Smooth muscle cell (in vitro differentiated cells): ENCODE results near the gene SLC17A9. TPM values are rescaled to one million over a fixed set of nuclear protein-coding genes. Genes with fewer than 3 reads are reported as not detected.

Source experiments
- DNase-seq: peaks from one replicate; lab custom pipeline; 2025; ENCODE audit not compliant: unreplicated experiment; lab: John Stamatoyannopoulos, UW
- H2AFZ ChIP-seq: fragments of 200-600 bp; sonication (generic); 2 replicates; pipeline ENCODE4 v1.6.0; 2016; ENCODE audit warnings: antibody characterized with exemption, low read depth, mild to moderate bottlenecking
- H3F3A ChIP-seq: fragments of 200-600 bp; sonication (generic); 2 replicates; pipeline ENCODE4 v1.6.0; 2017; ENCODE audit warnings: antibody characterized with exemption, low read depth
- H3K27ac ChIP-seq: fragments of 200-600 bp; sonication (generic); 2 replicates; pipeline ENCODE4 v1.5.1; 2016; ENCODE audit warnings: low read depth, mild to moderate bottlenecking
- H3K27me3 ChIP-seq: fragments of 200-600 bp; sonication (generic); 2 replicates; pipeline ENCODE4 v1.6.1; 2016; ENCODE audit warnings: low read depth, mild to moderate bottlenecking
- H3K36me3 ChIP-seq: fragments of 200-600 bp; sonication (generic); 2 replicates; pipeline ENCODE4 v1.5.1; 2016; ENCODE audit warnings: low read depth
- H3K4me1 ChIP-seq: fragments of 200-600 bp; sonication (generic); 2 replicates; pipeline ENCODE4 v1.5.1; 2016; ENCODE audit warnings: low read depth
- H3K4me2 ChIP-seq: fragments of 200-600 bp; sonication (generic); 2 replicates; pipeline ENCODE4 v1.6.0; 2016; ENCODE audit warnings: mild to moderate bottlenecking
- H3K4me3 ChIP-seq: fragments of 200-600 bp; sonication (generic); 2 replicates; pipeline ENCODE4 v1.5.1; 2016; ENCODE audit warnings: mild to moderate bottlenecking
- H3K79me2 ChIP-seq: fragments of 200-600 bp; sonication (generic); 2 replicates; pipeline ENCODE4 v1.6.0; 2016; ENCODE audit warnings: low read depth, mild to moderate bottlenecking
- H3K9ac ChIP-seq: fragments of 200-600 bp; sonication (generic); 2 replicates; pipeline ENCODE4 v1.6.0; 2016; ENCODE audit warnings: low read depth
- H3K9me3 ChIP-seq: fragments of 200-600 bp; sonication (generic); replicated peaks from 2 replicates; pipeline ENCODE4 v1.5.1; 2016; ENCODE audit warnings: low read depth
- H4K20me1 ChIP-seq: fragments of 200-600 bp; sonication (generic); 2 replicates; pipeline ENCODE4 v1.6.0; 2016; ENCODE audit warnings: low read depth
- WGBS: methylation state at CpG from one replicate; pipeline ENCODE4 v1.1.7; 2016; ENCODE audit warnings: low lambda C conversion rate; 5-methylcytosine and 5-hydroxymethylcytosine counted together
- polyA plus RNA-seq: library from polyadenylated mRNA; unstranded; fragments of >200 nt; fragmentation: Nextera tagmentation; extraction: Ambion mirVana; gene quantifications from 2 replicates; pipeline ENCODE4 v1.2.1, GENCODE V29; 2016
- total RNA-seq: library from RNA; depleted of rRNA; stranded (reverse); fragments of >200 nt; gene quantifications from 2 replicates; pipeline ENCODE4 v1.2.3, GENCODE V29; 2014
- TF ChIP-seq, protein P1 (sequence below): fragments of 200-600 bp; sonication (generic); IDR thresholded peaks from 2 replicates; pipeline ENCODE4 v1.5.1; 2017; ENCODE audit warnings: borderline replicate concordance, mild to moderate bottlenecking, antibody characterized with exemption; ENCODE audit not compliant: insufficient read depth, poor library complexity, severe bottlenecking

The SLC17A9 gene
- total and polyA plus RNA-seq, 2 experiments from 2014 or later: 32.5 to 96.7 TPM

DNA sequence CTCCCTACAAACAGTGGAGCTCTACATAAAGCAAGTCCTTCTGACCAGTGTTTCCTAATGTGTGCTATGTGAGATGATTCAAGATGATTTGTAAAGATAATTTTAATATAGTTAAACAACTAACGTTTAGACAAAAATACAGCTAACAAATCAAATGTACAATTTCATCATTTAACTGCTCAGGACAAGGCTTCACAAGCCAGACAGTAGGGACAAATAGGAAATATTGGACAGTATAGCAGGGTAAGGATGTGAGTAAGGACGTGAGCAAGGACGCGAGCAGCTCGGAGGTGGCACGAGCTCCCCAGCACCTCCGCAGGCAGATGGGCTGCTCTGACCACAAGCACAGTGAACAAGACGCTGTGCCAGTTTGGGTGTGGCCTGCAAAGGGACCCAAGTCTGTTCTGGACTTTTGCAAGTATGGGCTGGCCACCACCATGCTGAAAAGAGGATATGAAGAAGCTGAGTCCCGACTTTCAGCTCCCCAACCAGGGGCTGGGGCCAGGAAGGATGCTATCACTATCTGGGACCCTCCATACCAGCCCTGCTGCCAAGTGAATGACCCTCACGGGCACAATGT lies 40.7 kb upstream of the SLC17A9 start:
- Histone ChIP-seq H3K4me2 (no peak overlapping the region), H3K27ac (no peak overlapping the region), H4K20me1 (peaks cover 100% of the 10 kb centered on the region), H3K4me1 (peaks cover 26% of the 10 kb centered on the region), H3K4me3 (no peak overlapping the region), H3K36me3 (peaks cover 8% of the 10 kb centered on the region), H3K79me2 (peaks cover 99% of the 10 kb centered on the region), H3K9me3 (no peaks in the 10 kb centered on the region), H2AFZ (no peak overlapping the region), H3F3A (peaks cover 3% of the 10 kb centered on the region), H3K9ac (no peak overlapping the region), H3K27me3 (no peaks in the 10 kb centered on the region)
- 95% methylated on average over 10 of the region's 10 CpGs for WGBS
- TF ChIP-seq, protein P1, sequence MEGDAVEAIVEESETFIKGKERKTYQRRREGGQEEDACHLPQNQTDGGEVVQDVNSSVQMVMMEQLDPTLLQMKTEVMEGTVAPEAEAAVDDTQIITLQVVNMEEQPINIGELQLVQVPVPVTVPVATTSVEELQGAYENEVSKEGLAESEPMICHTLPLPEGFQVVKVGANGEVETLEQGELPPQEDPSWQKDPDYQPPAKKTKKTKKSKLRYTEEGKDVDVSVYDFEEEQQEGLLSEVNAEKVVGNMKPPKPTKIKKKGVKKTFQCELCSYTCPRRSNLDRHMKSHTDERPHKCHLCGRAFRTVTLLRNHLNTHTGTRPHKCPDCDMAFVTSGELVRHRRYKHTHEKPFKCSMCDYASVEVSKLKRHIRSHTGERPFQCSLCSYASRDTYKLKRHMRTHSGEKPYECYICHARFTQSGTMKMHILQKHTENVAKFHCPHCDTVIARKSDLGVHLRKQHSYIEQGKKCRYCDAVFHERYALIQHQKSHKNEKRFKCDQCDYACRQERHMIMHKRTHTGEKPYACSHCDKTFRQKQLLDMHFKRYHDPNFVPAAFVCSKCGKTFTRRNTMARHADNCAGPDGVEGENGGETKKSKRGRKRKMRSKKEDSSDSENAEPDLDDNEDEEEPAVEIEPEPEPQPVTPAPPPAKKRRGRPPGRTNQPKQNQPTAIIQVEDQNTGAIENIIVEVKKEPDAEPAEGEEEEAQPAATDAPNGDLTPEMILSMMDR: no peak
- DNase-seq: no peak

DNA sequence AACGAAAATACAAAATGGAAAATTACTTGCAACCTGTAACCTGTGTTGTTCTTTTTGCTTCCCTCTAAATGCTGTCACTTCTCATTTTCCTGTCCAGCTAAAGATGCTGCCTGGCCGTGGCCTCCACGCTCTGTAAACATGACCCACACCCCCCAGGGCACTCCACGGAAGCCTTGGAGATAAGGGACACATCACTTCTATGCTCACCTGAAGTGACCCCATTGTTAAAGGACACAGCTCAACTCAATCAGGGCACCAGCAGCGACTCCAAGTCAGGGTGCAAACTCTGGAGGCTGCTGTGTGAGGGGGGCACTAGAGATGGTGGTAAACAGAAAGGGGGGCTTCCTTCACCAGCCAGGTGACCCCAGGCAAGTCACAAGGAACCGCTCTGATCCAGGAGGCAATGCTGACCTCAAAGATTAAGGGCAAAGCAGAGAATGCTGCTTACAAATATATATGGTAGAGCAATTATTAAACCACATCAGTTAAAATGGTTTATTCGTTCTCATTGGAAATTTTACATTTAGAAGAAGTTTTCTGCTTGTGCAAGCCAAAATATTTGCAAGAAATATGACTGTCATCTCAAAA lies 39.4 kb upstream of the SLC17A9 start:
- no peak overlapping the region for H3K4me3 ChIP-seq
- DNase-seq: no peak
- WGBS: 91% methylated on average over 7 of the region's 7 CpGs
- H3K36me3 ChIP-seq: peaks cover 8% of the 10 kb centered on the region
- peaks cover 100% of the 10 kb centered on the region for H4K20me1 ChIP-seq
- H3K9me3 ChIP-seq: no peaks in the 10 kb centered on the region
- no peak overlapping the region for H3K27ac ChIP-seq
- peaks cover 37% of the 10 kb centered on the region for H3K4me1 ChIP-seq
- H3K9ac ChIP-seq: no peak overlapping the region
- peaks cover 100% of the 10 kb centered on the region for H3K79me2 ChIP-seq
- no peak overlapping the region for H3K4me2 ChIP-seq
- no peaks in the 10 kb centered on the region for H3K27me3 ChIP-seq
- H3F3A ChIP-seq: peaks cover 3% of the 10 kb centered on the region
- no peak overlapping the region for H2AFZ ChIP-seq
- TF ChIP-seq, protein P1: no peak

DNA sequence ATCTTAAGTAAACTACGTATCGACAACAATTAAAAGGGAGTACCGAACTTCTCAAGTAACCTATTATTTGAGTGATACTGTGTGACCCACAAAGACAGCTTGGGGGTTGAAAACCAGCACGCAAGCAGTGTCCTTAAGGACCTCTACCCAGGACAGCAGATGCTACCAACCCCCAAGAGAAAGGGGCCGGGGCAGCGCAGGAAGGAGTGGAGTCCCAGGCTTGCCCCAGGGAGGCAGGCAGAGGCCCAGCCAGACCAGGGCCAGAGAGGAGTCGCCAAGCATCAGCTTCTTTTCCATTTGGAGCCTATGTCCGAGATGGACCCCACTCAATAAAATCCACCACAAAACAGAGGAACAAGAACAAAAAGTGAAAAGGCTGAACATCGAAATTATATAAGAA lies 38.1 kb upstream of the SLC17A9 start:
- no peaks in the 10 kb centered on the region for H3K9me3 ChIP-seq
- WGBS: 88% methylated on average over 9 of the region's 9 CpGs
- no peak overlapping the region for H3K4me2 ChIP-seq
- no peak overlapping the region for H2AFZ ChIP-seq
- TF ChIP-seq, protein P1: no peak
- peaks cover 3% of the 10 kb centered on the region for H3F3A ChIP-seq
- peaks cover 100% of the 10 kb centered on the region for H4K20me1 ChIP-seq
- H3K27ac ChIP-seq: peak overlapping the region; percentile 75
- H3K36me3 ChIP-seq: peaks cover 8% of the 10 kb centered on the region
- peak overlapping the region; percentile 36 for H3K9ac ChIP-seq
- H3K27me3 ChIP-seq: no peaks in the 10 kb centered on the region
- H3K79me2 ChIP-seq: peaks cover 100% of the 10 kb centered on the region
- no peak for DNase-seq
- H3K4me1 ChIP-seq: peaks cover 41% of the 10 kb centered on the region
- no peak overlapping the region for H3K4me3 ChIP-seq

DNA sequence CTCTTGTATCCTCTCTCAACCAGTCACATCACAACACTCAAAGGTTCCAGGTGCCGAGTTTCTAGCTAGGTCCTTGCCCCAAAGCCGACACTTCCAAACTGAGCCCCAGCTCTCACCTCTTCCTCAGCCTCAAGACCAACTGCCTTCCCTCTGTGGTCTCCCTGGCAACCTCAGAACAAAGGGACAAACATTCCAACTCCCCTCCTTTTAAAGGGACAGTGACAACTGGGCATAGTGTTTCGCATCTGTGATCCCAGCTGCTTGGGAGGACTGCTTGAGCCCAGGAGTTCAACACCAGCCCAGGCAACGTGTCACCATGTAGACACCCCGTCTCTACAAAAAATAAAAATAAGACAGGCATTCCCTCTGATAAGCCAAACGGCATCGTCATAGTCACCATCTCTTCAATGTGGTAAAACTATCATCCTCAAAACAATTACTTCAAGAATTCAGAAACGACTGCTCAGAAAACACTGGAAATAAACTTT lies 37.5 kb upstream of the SLC17A9 start:
- no peaks in the 10 kb centered on the region for H3K27me3 ChIP-seq
- peaks cover 41% of the 10 kb centered on the region for H3K4me1 ChIP-seq
- H3K4me3 ChIP-seq: no peak overlapping the region
- no peak overlapping the region for H2AFZ ChIP-seq
- H4K20me1 ChIP-seq: peaks cover 100% of the 10 kb centered on the region
- H3K27ac ChIP-seq: peak overlapping the region; percentile 75
- no peak overlapping the region for H3K4me2 ChIP-seq
- H3K9me3 ChIP-seq: no peaks in the 10 kb centered on the region
- peaks cover 8% of the 10 kb centered on the region for H3K36me3 ChIP-seq
- DNase-seq: no peak
- WGBS: 59% methylated on average over 8 of the region's 8 CpGs
- H3F3A ChIP-seq: peaks cover 3% of the 10 kb centered on the region
- TF ChIP-seq, protein P1: no peak
- peak overlapping the region; percentile 36 for H3K9ac ChIP-seq
- peaks cover 100% of the 10 kb centered on the region for H3K79me2 ChIP-seq
